Activated CD4-positive, alpha-beta memory T cell treated with anti-CD3 and anti-CD28 coated beads, Interleukin-2, amount 10 ng/mL, durations not matched to agents 7 days and 5 days (primary cell): ENCODE data around the gene RDH14. TPM values are rescaled to one million over a fixed set of nuclear protein-coding genes. Genes with fewer than 3 reads are reported as not detected.

ENCODE experiments used
- CTCF ChIA-PET: fragments of 350-600 bp; sonication (Branson Sonifier 250); formaldehyde crosslinking; loops from one replicate; lab custom pipeline; 2021; ENCODE audit warnings: antibody characterized with exemption, inconsistent platforms; lab: Charles Lee
- POLR2A ChIA-PET: fragments of 350-600 bp; sonication (Branson Sonifier 250); formaldehyde crosslinking; loops from one replicate; lab custom pipeline; 2021; ENCODE audit warnings: antibody characterized with exemption; lab: Charles Lee
- DNase-seq: peaks from one replicate; pipeline ENCODE4 v3.0.0-alpha.2; 2020
- H3K27ac Mint-ChIP-seq: one replicate; pipeline ENCODE4 v1.8.0; 2021; ENCODE audit warnings: mild to moderate bottlenecking, mixed read lengths
- H3K27me3 Mint-ChIP-seq: one replicate; pipeline ENCODE4 v1.8.0; 2021; ENCODE audit warnings: mixed read lengths
- H3K36me3 Mint-ChIP-seq: one replicate; pipeline ENCODE4 v1.8.0; 2021; ENCODE audit warnings: low read depth, mixed read lengths
- H3K4me1 Mint-ChIP-seq: one replicate; pipeline ENCODE4 v1.8.0; 2021; ENCODE audit warnings: mixed read lengths
- H3K4me3 Mint-ChIP-seq: one replicate; pipeline ENCODE4 v1.8.0; 2021; ENCODE audit warnings: mild to moderate bottlenecking, mixed read lengths
- H3K9me3 Mint-ChIP-seq: one replicate; pipeline ENCODE4 v1.8.0; 2021; ENCODE audit warnings: mixed read lengths
- total RNA-seq, 2 experiments: library from RNA; stranded (reverse); gene quantifications; one replicate each; pipeline ENCODE4 v1.2.3, GENCODE V29; 2021

The RDH14 gene
- total RNA-seq, 2 experiments from 2014 or later, result 13.2 to 14.0 TPM

DNA sequence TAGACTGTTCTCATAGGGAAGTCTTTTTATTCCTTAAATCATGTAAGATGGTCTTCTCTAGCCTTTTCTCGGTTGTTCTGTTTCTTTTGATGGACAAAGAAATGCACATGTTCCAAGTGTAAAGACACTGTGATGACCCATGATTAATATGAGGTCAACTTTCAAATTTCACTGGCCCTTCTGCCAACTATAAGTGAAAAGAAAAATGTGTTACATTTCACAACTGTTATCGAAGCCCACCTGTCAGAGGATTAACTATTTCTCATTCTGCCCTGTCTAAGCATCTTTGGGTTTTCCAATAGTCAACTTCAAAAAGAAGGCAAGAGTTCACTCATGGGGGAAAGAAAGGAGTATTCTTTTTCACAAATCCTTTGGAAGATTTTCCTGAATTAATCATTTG is 3.3 kb downstream of the RDH14 start:
- Mint-ChIP-seq H3K9me3 (no peaks in the 10 kb centered on the region), H3K27ac (no peak overlapping the region), H3K27me3 (no peaks in the 10 kb centered on the region), H3K4me3 (no peak overlapping the region), H3K36me3 (peaks cover 41% of the 10 kb centered on the region), H3K4me1 (peaks cover 33% of the 10 kb centered on the region)
- ChIA-PET POLR2A (no interaction called here), CTCF (no interaction called here)
- no peak for DNase-seq

DNA sequence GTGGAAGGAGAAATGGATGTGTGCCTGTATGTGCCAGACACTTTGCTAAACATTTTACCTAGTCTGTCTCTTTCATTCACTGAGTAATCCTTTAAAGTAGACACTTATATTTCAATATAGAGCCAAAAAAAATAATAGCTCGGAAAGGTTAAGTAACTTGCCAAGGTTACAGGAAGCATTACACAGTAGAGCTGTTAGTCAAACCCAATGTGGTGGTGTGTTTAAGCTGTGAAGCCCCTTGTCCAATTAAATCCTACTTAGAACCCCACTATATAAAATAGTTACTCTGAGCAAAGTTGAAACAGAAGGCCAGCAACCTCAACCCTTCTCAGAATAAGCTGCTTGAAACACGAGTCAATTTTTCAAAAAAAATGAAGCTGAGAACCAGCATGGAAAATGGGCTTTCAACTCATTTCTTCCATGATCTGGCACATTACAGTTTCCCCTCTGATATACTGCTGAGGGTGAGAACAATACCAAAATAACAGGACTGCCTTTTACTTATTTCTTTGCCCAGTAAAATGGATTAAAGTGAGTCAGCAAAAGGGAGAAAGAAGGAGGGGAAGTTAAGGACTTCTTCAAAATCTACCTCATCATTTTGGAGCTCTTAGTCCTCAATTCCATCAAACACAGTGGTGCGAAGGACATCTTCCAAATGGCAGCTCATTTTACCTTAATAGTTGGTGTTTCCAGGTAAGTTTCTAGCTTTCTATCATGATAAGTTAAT is 7.9 kb downstream of the RDH14 start:
- Mint-ChIP-seq H3K4me3 (no peak overlapping the region), H3K36me3 (peaks cover 29% of the 10 kb centered on the region), H3K4me1 (peaks cover 1% of the 10 kb centered on the region), H3K9me3 (no peaks in the 10 kb centered on the region), H3K27me3 (no peaks in the 10 kb centered on the region), H3K27ac (no peak overlapping the region)
- DNase-seq, result no peak
- POLR2A ChIA-PET, result interaction anchor here (1.0 kb wide), 1 partner anchor 795 kb away, joined by 3 read pairs; no protein-coding TSS in a partner anchor
- CTCF ChIA-PET, result interaction anchor here (0.8 to 0.9 kb wide), 2 partner anchors 11 to 31 kb away, joined by 3 read pairs; no protein-coding TSS in a partner anchor

DNA sequence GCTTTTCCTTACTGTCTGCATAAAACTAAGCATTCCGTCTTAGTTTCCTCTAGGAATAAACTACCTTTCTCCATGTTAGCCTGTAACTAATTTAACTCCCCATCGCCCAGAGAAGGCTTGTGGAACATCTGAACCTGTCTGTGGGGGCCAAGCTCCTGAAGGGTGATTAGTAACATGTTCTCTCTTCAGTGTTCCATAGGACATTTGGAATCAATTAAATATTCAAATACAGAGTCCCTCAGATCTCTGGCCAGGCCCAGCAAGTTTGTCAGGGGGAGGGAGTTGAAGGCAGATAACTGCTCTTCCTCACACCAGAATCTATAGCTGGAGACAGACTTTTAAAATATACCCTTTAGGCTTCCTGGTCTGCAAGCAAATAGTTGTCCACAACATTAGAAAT is 8.8 kb downstream of the RDH14 start:
- Mint-ChIP-seq H3K36me3 (peaks cover 25% of the 10 kb centered on the region), H3K27ac (no peak overlapping the region), H3K4me3 (no peak overlapping the region), H3K9me3 (no peaks in the 10 kb centered on the region), H3K27me3 (no peaks in the 10 kb centered on the region), H3K4me1 (peaks cover under 1% of the 10 kb centered on the region)
- ChIA-PET POLR2A (no interaction called here), CTCF (no interaction called here)
- DNase-seq, result no peak

DNA sequence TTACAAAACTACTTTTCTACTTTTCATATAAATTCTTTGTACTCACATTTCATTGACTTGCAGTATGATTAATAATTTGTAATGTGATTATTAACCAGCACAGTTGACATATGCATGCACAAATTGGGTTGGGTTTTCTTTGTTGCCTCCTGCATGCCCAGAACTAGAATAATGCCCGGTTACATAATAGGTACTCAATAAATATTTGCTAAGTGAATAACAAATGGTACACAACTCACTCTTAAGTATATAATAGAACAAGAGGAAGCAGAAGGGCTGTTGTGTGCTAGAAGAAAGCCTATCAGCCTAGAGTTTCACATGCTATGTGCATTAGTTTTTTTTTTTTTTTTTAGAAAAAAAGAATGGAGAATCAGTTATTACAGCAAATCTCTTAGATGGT is 9.3 kb downstream of the RDH14 start:
- Mint-ChIP-seq H3K9me3 (no peaks in the 10 kb centered on the region), H3K27ac (no peak overlapping the region), H3K36me3 (peaks cover 25% of the 10 kb centered on the region), H3K4me3 (no peak overlapping the region), H3K27me3 (no peaks in the 10 kb centered on the region), H3K4me1 (peaks cover 5% of the 10 kb centered on the region)
- CTCF ChIA-PET, result no interaction called here
- POLR2A ChIA-PET, result no interaction called here
- DNase-seq, result no peak

DNA sequence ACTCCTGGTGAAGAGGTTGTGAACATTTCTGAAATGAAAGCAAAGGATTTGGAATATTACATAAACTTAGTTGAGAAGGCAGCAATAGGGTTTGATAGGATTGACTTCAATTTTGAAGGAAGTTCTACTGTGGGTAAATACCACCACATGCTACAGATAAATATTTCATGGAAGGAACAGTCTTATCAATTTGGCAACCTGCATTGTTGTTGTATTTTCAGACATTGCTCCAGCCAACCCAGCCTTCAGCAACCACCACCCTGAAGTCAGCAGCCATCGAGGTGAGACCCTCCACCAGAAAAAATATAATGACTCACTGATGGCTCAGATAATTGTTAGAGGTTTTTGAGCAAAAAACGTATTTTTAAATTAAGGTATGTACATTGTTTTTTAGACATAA is 10.0 kb downstream of the RDH14 start:
- CTCF ChIA-PET, result no interaction called here
- H3K9me3 Mint-ChIP-seq, result no peaks in the 10 kb centered on the region
- no peak for DNase-seq
- H3K36me3 Mint-ChIP-seq, result peaks cover 22% of the 10 kb centered on the region
- H3K27me3 Mint-ChIP-seq, result no peaks in the 10 kb centered on the region
- H3K4me3 Mint-ChIP-seq, result no peak overlapping the region
- peaks cover 5% of the 10 kb centered on the region for H3K4me1 Mint-ChIP-seq
- no peak overlapping the region for H3K27ac Mint-ChIP-seq
- POLR2A ChIA-PET, result no interaction called here

DNA sequence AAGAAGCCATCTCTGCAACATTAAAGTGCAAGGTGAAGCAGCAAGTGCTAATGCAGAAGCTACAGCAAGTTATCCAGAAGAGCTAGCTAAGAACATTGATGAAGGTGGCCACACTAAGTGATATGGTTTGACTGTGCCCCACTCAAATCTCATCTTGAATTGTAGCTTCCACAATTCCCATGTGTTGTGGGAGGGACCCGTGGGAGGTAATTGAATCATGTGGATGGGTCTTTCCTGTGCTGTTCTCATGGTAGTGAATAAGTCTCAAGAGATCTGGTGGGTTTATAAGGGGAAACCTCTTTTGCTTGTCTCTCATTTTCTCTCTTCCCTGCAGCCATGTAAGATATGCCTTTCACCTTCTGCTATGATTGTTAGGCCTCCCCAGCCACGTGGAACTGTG is 11.4 kb downstream of the RDH14 start:
- Mint-ChIP-seq H3K4me1 (peaks cover 9% of the 10 kb centered on the region), H3K27ac (no peak overlapping the region), H3K9me3 (no peaks in the 10 kb centered on the region), H3K36me3 (peaks cover 12% of the 10 kb centered on the region), H3K4me3 (no peak overlapping the region), H3K27me3 (no peaks in the 10 kb centered on the region)
- CTCF ChIA-PET, result interaction anchor here (1.1 kb wide), 1 partner anchor 28 kb away, joined by 4 read pairs; no protein-coding TSS in a partner anchor
- POLR2A ChIA-PET, result interaction anchor here (1.4 kb wide), 1 partner anchor 11 kb away, joined by 4 read pairs; the partner anchor contains the start of gene RDH14
- no peak for DNase-seq

DNA sequence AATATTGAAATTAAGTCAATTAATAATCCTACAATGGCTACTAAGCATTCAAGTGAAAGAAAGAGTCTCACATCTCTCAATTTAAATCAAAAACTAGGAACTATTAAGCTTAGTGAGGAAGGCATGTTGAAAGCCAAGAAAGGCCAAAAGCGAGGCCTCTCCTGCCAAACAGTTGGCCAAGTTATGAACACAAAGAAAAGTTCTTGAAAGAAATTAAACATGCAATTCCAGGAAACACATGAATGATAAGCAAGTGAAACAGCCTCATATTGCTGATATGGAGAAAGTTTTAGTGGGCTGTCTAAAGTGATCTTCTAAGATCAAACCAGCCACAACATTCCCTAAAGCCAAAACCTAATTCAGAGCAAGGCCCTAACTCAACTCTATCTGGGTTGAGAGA is 11.8 kb downstream of the RDH14 start:
- Mint-ChIP-seq H3K9me3 (no peaks in the 10 kb centered on the region), H3K4me1 (peaks cover 9% of the 10 kb centered on the region)
- CTCF ChIA-PET, result interaction anchor here (1.1 kb wide), 1 partner anchor 28 kb away, joined by 4 read pairs; no protein-coding TSS in a partner anchor

DNA sequence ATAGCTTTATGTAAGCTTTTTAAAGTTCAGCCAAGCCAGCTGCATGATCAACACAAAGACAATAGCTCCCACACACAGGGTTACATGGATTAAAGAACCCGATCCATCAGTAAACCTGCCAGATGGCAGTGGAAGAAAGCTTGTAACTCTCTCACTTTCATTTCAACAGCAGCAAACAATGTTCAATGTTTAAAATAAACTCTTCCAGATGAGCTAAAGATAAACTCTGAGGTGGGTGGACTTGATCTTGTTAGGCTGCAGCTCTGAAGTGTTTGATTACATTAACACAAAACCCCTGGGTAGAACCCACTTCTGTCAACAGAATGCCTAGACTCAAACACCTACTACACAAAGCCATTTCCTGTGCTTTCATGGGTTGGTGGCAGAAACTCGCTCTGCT is 13.9 kb downstream of the RDH14 start:
- H3K9me3 Mint-ChIP-seq, result no peaks in the 10 kb centered on the region
- POLR2A ChIA-PET, result interaction anchor here (0.9 kb wide), 1 partner anchor 14 kb away, joined by 3 read pairs; the partner anchor contains the start of gene RDH14
- no peaks in the 10 kb centered on the region for H3K27me3 Mint-ChIP-seq
- CTCF ChIA-PET, result no interaction called here
- H3K4me3 Mint-ChIP-seq, result no peak overlapping the region
- no peak for DNase-seq
- no peak overlapping the region for H3K27ac Mint-ChIP-seq
- H3K36me3 Mint-ChIP-seq, result no peaks in the 10 kb centered on the region
- peaks cover 9% of the 10 kb centered on the region for H3K4me1 Mint-ChIP-seq

More for the DNA sequence above, 11.8 kb downstream of the RDH14 start:
- Mint-ChIP-seq H3K27ac (no peak overlapping the region), H3K27me3 (no peaks in the 10 kb centered on the region), H3K4me3 (no peak overlapping the region), H3K36me3 (peaks cover 10% of the 10 kb centered on the region)
- POLR2A ChIA-PET, result interaction anchor here (1.4 kb wide), 1 partner anchor 12 kb away, joined by 4 read pairs; the partner anchor contains the start of gene RDH14
- no peak for DNase-seq

DNA sequence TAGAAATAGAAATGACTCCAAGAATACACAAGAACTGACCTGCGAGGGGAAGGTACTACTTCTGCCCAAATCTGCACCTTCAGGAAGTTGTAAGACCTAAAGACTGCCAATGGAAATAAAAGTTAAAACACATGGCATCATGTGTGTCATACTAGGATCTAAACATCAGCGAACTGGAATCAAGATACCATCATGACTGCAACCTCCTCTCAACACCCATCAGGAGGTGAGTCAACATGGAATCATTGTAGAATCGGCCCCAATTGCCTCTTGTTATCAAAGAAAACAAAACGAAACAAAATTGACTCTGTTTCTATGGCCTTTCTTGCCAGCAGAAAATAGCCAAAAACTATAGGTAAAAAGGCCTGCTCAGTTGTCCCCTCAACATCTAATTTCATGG is 15.1 kb downstream of the RDH14 start:
- POLR2A ChIA-PET, result interaction anchor here (1.7 kb wide), 1 partner anchor 14 kb away, joined by 5 read pairs; the partner anchor contains the start of gene RDH14
- no peak overlapping the region for H3K4me3 Mint-ChIP-seq
- H3K27ac Mint-ChIP-seq, result no peak overlapping the region
- H3K9me3 Mint-ChIP-seq, result no peaks in the 10 kb centered on the region
- CTCF ChIA-PET, result no interaction called here
- H3K36me3 Mint-ChIP-seq, result no peaks in the 10 kb centered on the region
- peaks cover 14% of the 10 kb centered on the region for H3K4me1 Mint-ChIP-seq
- H3K27me3 Mint-ChIP-seq, result no peaks in the 10 kb centered on the region
- no peak for DNase-seq

DNA sequence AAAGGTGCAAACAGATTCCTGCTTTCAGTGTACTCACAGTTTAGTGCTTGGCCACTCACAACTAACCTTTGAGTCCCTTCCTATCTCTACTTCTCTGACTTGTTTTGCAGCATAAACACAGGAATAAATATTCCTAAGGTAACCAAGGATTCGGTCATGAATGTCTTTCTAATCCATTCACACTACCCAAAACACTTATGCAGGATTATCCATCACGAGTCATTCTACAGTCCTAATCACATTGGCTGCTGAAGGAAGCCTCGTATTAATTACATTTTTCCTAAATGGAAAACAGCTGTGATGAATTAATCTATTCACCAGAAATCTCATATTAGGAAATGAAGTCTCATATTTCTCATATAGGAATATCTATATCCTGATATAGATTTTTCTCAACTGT is 16.3 kb downstream of the RDH14 start:
- H3K9me3 Mint-ChIP-seq, result no peaks in the 10 kb centered on the region
- H3K4me3 Mint-ChIP-seq, result no peak overlapping the region
- CTCF ChIA-PET, result no interaction called here
- DNase-seq, result no peak
- peaks cover 14% of the 10 kb centered on the region for H3K4me1 Mint-ChIP-seq
- no peaks in the 10 kb centered on the region for H3K36me3 Mint-ChIP-seq
- POLR2A ChIA-PET, result interaction anchor here (1.7 kb wide), 1 partner anchor 16 kb away, joined by 5 read pairs; the partner anchor contains the start of gene RDH14
- peaks cover 1% of the 10 kb centered on the region for H3K27me3 Mint-ChIP-seq
- H3K27ac Mint-ChIP-seq, result no peak overlapping the region

DNA sequence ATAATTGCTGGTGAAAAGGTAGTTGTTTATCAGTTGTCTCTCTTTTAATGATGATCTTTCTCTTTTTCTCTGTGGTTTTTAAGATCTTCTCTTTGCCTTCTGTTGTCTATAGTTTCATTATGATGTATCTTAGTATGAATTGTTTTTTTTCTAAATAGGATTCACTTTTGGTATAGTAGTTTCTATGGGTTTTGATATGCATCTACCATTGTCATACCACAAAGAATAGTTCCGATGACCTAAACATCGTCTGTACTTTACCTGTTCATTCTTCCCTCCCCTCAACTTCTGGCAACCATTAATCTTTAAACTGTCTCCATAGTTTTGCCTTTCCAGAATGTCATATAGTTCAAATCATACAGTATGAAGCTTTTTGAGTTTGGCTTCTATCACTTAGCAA is 19.6 kb downstream of the RDH14 start:
- no peak overlapping the region for H3K27ac Mint-ChIP-seq
- no peaks in the 10 kb centered on the region for H3K9me3 Mint-ChIP-seq
- POLR2A ChIA-PET, result no interaction called here

DNA sequence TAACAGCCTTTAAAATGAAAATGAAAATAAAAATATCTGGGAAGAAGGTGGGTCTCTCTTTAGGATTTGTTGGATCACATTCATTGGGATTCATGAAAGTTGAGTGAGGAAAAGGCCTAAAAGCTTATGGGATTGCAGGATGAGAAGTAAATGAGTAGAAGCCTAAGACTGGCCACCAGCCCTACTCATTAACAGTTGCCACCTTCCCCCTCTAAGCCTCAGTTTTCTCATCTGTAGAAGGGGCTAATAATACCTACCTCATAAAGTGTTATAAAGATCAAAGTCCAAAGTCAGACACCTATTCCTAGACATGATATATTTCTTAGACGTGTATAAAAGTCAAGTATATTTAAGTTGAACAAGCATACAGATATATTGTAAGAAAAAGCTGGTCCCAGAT is 23.8 kb downstream of the RDH14 start:
- H3K4me1 Mint-ChIP-seq, result peaks cover 5% of the 10 kb centered on the region
- H3K4me3 Mint-ChIP-seq, result no peak overlapping the region
- no peak for DNase-seq
- H3K9me3 Mint-ChIP-seq, result no peaks in the 10 kb centered on the region
- H3K36me3 Mint-ChIP-seq, result no peaks in the 10 kb centered on the region
- ChIA-PET POLR2A (no interaction called here), CTCF (no interaction called here)
- no peak overlapping the region for H3K27ac Mint-ChIP-seq
- peaks cover 12% of the 10 kb centered on the region for H3K27me3 Mint-ChIP-seq

More for the DNA sequence above, 19.6 kb downstream of the RDH14 start:
- H3K4me3 Mint-ChIP-seq, result no peak overlapping the region
- peaks cover 9% of the 10 kb centered on the region for H3K27me3 Mint-ChIP-seq
- H3K4me1 Mint-ChIP-seq, result peaks cover 9% of the 10 kb centered on the region
- no peaks in the 10 kb centered on the region for H3K36me3 Mint-ChIP-seq
- no peak for DNase-seq
- CTCF ChIA-PET, result no interaction called here

DNA sequence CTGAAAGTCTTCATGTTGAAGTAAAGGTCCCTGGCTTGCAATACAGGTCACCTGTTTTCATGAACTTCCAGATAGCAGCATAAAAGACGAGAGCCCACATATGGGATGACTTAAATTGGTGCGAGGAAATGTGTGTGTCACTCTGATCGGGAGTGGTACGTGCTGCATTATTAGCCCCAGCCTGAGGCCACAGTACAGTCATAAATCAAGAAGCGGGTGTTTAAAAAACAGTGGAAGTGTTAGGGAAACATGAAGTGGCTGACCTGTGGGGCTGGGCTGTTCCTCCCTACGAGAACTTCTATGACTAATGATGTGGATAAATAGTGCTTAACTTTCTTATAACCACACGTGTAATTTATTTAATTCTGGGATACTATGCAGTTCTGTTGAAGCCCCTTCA is 24.4 kb downstream of the RDH14 start:
- H3K4me1 Mint-ChIP-seq, result peaks cover 4% of the 10 kb centered on the region
- DNase-seq, result no peak
- H3K27ac Mint-ChIP-seq, result no peak overlapping the region
- no peaks in the 10 kb centered on the region for H3K9me3 Mint-ChIP-seq
- ChIA-PET CTCF (no interaction called here), POLR2A (no interaction called here)
- peaks cover 12% of the 10 kb centered on the region for H3K27me3 Mint-ChIP-seq
- no peaks in the 10 kb centered on the region for H3K36me3 Mint-ChIP-seq
- no peak overlapping the region for H3K4me3 Mint-ChIP-seq
